K562 (cell line): ENCODE measurements around the gene NCKIPSD. TPM values are rescaled to one million over a fixed set of nuclear protein-coding genes. Genes with fewer than 3 reads are reported as not detected.

Source experiments
- BRD4 ChIP-seq: fragments of 200-600 bp; sonication (generic); IDR thresholded peaks from 2 replicates; pipeline ENCODE4 v1.6.1; 2017; ENCODE audit warnings: inconsistent platforms
- E2F8 ChIP-seq: fragments of 450-650 bp; IDR thresholded peaks from 2 replicates; pipeline ENCODE4 v1.7.1; 2018; ENCODE audit warnings: mild to moderate bottlenecking, low read depth; ENCODE audit not compliant: partially characterized antibody
- NFIC ChIP-seq: fragments of 450-650 bp; IDR thresholded peaks from 2 replicates; pipeline ENCODE4 v1.6.1; 2017; ENCODE audit warnings: mild to moderate bottlenecking, inconsistent platforms
- YY1 ChIP-seq, 3 experiments: IDR thresholded peaks; 2 replicates each; pipeline ENCODE4 v1.6.1; 2011; ENCODE audit warnings: low read length in 2 of 3, mild to moderate bottlenecking in 2 of 3, moderate library complexity in 2 of 3, borderline replicate concordance in 1 of 3, control low read depth in 1 of 3, low read depth in 1 of 3; ENCODE audit not compliant: insufficient read depth in 3 of 3, insufficient replicate concordance in 2 of 3, control insufficient read depth in 1 of 3, insufficient read length in 1 of 3; ENCODE audit errors: extremely low read depth in 1 of 3
- ZNF133 ChIP-seq: fragments of 250-450 bp; sonication (Bioruptor Pico); IDR thresholded peaks from 2 replicates; pipeline ENCODE4 v1.4.0; 2020; ENCODE audit warnings: mild to moderate bottlenecking
- polyA plus RNA-seq, 8 experiments: library from polyadenylated mRNA; depleted of rRNA in 4 of 8; stranded (reverse) in 5 of 8; unstranded in 3 of 8; fragments of >200 nt; fragmentation: Nextera tagmentation in 2 of 8; fragmentation: Illumina TruSeq in 1 of 8; extraction: Ambion mirVana in 2 of 8; extraction: Trizol in 1 of 8; gene quantifications; 2 replicates each; pipeline versions ENCODE4 v1.2.1 to v1.2.3, GENCODE V29; 2011 to 2014; ENCODE audit warnings: inconsistent platforms in 1 of 8, missing spikeins in 1 of 8
- total RNA-seq, 7 experiments: library from RNA; depleted of rRNA in 6 of 7; stranded (reverse); fragments of >200 nt in 6 of 7; fragmentation: Illumina TruSeq in 2 of 7; extraction: Trizol in 2 of 7; gene quantifications; 2 replicates each; pipeline versions ENCODE4 v1.2.1 to v1.2.3, GENCODE V29; 2011 to 2021; ENCODE audit warnings: low replicate concordance in 1 of 7

NCKIPSD gene
- total and polyA plus RNA-seq, 9 of the 15 experiments (the other 6 are each of a cell fraction or from before 2014, with no cell fraction given): 0.49 to 24.4 (median 12.3) TPM

GRCh38 chr3:48662753-48663488 lies 22.8 kb downstream of the NCKIPSD start, which contains the start of gene CELSR3 (continued):
- TF ChIP-seq BRD4: no peak
- TF ChIP-seq NFIC: no peak
- TF ChIP-seq E2F8: no peak
- peak; percentile 71 to 95 (median 92) for TF ChIP-seq YY1 (IDR thresholded peaks at IDR 0.05; ENCODE audit: borderline replicate concordance in 1 of 3, control insufficient read depth in 1 of 3, extremely low read depth in 1 of 3, insufficient read depth in 3 of 3, insufficient read length in 1 of 3, insufficient replicate concordance in 2 of 3, low read depth in 1 of 3, low read length in 2 of 3)
- TF ChIP-seq ZNF133: no peak
